Measurements from ENCODE around the gene HSPB3.
"Not testable (repeated sequence)": the region's sequence is repeated elsewhere in the genome, so short reads cannot be mapped to it uniquely, and the experiment has no call there.

Gene HSPB3

GRCh38 chr5:54455413-54456157 lies at the start of gene HSPB3:
TSS of gene HSPB3 (plus strand) at chr5:54455699. CDS start at chr5:54455790, 91 bp downstream.
- DNase-seq = peak; percentile 9

- DNase-seq = no peak
These were observed 44.3 kb upstream of the HSPB3 start for GRCh38 chr5:54411176-54411575.

GRCh38 chr5:54412913-54413312 lies 42.6 kb upstream of the HSPB3 start:
- no peak for DNase-seq

- DNase-seq = no peak
These were observed 40.4 kb upstream of the HSPB3 start for GRCh38 chr5:54415147-54415546.

- DNase-seq = no peak
These were observed 39.5 kb upstream of the HSPB3 start for GRCh38 chr5:54415896-54416601.

GRCh38 chr5:54419573-54420423 lies 35.7 kb upstream of the HSPB3 start:
- DNase-seq = peak; percentile 24

- DNase-seq = not testable (repeated sequence)
These were observed 35.0 kb upstream of the HSPB3 start for GRCh38 chr5:54420511-54420910.

- no peak for DNase-seq
These were observed 33.5 kb upstream of the HSPB3 start for GRCh38 chr5:54421976-54422375.

- DNase-seq = no peak
These were observed 30.2 kb upstream of the HSPB3 start for GRCh38 chr5:54425258-54425657.

- no peak for DNase-seq
These were observed 29.3 kb upstream of the HSPB3 start for GRCh38 chr5:54426209-54426608.

GRCh38 chr5:54434650-54435049 lies 20.8 kb upstream of the HSPB3 start:
- DNase-seq = not testable (repeated sequence)

GRCh38 chr5:54438620-54439389 lies 16.7 kb upstream of the HSPB3 start:
- no peak for DNase-seq

- DNase-seq = no peak
These were observed 15.0 kb upstream of the HSPB3 start for GRCh38 chr5:54440456-54440893.

GRCh38 chr5:54442271-54442670 lies 13.2 kb upstream of the HSPB3 start:
- DNase-seq = no peak

- peak; percentile 6 for DNase-seq
These were observed 12.2 kb upstream of the HSPB3 start for GRCh38 chr5:54443270-54443669.

- no peak for DNase-seq
These were observed 9.7 kb upstream of the HSPB3 start for GRCh38 chr5:54445691-54446378.

GRCh38 chr5:54446379-54446732 lies 9.1 kb upstream of the HSPB3 start:
- DNase-seq = no peak

GRCh38 chr5:54449923-54450322 lies 5.6 kb upstream of the HSPB3 start:
- DNase-seq = no peak

- no peak for DNase-seq
These were observed 5.0 kb upstream of the HSPB3 start for GRCh38 chr5:54450542-54450941.

- no peak for DNase-seq
These were observed 2.5 kb upstream of the HSPB3 start for GRCh38 chr5:54453046-54453445.

GRCh38 chr5:54454602-54455001 lies 897 bp upstream of the HSPB3 start:
- DNase-seq = no peak

Measured in retina (tissue), 1 donor.